ENCODE results near the gene OR2K2.

Gene OR2K2

DNA sequence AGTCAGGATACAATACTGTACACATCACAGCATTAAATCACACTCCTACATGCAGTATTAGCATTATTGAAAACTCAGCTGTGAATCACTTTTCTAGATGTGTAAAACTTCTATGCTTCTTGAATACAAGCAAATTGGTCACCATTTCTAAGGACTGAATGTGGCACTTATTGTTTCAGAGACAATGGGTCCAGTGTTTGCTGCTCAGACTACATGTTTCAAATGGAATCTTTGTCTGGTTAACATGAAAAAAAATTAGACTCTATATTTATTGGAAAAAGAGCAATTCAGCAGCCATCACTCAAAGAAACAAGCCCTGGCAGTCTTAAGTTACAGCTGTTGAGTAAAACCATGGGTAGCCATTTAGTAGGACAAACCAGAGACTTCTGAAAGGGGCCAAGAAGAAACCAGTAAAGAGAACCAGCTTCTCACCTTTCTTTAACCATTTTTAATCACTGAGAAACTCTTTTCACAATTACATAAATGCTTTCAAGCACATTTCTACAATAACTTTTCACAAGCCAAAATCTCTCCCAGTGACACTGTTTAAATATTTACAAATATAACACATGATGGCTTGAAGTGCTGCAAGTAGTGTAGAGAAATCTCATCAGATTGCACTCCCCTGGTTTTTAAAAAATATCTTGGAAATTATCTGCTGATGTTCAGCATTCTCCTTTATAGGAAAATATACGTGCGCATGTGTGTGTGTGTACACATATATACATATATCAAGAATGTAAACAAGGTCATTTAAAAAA is 35.2 kb downstream of the OR2K2 start:
- TF ChIP-seq EZH2 (IDR thresholded peaks at IDR 0.05; ENCODE audit: borderline replicate concordance, low read length), result no peak
- TF ChIP-seq, protein P1, sequence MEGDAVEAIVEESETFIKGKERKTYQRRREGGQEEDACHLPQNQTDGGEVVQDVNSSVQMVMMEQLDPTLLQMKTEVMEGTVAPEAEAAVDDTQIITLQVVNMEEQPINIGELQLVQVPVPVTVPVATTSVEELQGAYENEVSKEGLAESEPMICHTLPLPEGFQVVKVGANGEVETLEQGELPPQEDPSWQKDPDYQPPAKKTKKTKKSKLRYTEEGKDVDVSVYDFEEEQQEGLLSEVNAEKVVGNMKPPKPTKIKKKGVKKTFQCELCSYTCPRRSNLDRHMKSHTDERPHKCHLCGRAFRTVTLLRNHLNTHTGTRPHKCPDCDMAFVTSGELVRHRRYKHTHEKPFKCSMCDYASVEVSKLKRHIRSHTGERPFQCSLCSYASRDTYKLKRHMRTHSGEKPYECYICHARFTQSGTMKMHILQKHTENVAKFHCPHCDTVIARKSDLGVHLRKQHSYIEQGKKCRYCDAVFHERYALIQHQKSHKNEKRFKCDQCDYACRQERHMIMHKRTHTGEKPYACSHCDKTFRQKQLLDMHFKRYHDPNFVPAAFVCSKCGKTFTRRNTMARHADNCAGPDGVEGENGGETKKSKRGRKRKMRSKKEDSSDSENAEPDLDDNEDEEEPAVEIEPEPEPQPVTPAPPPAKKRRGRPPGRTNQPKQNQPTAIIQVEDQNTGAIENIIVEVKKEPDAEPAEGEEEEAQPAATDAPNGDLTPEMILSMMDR (IDR thresholded peaks at IDR 0.05; ENCODE audit: low read length), result no peak
- Histone ChIP-seq H3K9ac (ENCODE audit: low read length) (no peak overlapping the region), H4K20me1 (ENCODE audit: insufficient read depth, low read length) (no peaks in the 10 kb centered on the region), H3K4me1 (ENCODE audit: insufficient read depth, low read length, severe bottlenecking) (no peaks in the 10 kb centered on the region), H3K4me3 (ENCODE audit: low read depth, low read length, poor library complexity, severe bottlenecking) (no peak overlapping the region), H3K36me3 (ENCODE audit: insufficient read depth, low read length) (no peaks in the 10 kb centered on the region), H3K27me3 (ENCODE audit: insufficient read depth, low read length) (no peaks in the 10 kb centered on the region), H2AFZ (ENCODE audit: low read length) (no peak overlapping the region), H3F3A (ENCODE audit: insufficient read depth, low read length) (no peaks in the 10 kb centered on the region), H3K27ac (ENCODE audit: low read depth, low read length, poor library complexity, severe bottlenecking) (no peak overlapping the region), H3K9me2 (ENCODE audit: low read depth, low read length) (no peaks in the 10 kb centered on the region), H3K9me3 (ENCODE audit: low read length) (no peaks in the 10 kb centered on the region), H3K4me2 (ENCODE audit: low read length) (no peak overlapping the region), H3K79me2 (ENCODE audit: insufficient read depth, low read length) (no peaks in the 10 kb centered on the region)

DNA sequence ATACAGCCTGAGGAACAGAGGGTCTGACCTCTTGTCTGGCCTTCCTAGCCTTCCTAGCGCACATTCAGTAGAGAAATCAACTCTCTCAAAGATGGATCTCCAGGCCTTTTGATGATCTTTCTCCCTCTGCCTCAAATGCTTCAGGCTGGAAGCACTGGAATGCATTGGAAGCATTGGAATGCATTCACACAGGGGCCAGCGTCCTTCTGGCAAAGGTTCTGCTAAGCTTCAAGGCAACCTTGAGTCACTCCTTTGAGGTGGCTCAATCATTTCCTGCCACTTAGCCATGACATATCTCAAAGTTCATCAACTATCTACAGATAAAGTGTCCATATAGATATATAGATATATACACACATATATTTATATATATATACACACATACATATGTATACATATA is 42.9 kb downstream of the OR2K2 start:
- no peak overlapping the region for H3K4me2 ChIP-seq (ENCODE audit: low read length)
- TF ChIP-seq, protein P1 (IDR thresholded peaks at IDR 0.05; ENCODE audit: low read length), result no peak
- TF ChIP-seq EZH2 (IDR thresholded peaks at IDR 0.05; ENCODE audit: borderline replicate concordance, low read length), result no peak
- no peak overlapping the region for H2AFZ ChIP-seq (ENCODE audit: low read length)

GRCh38 chr9:111284703-111285102 is 45.3 kb downstream of the OR2K2 start:
- Histone ChIP-seq H3K27me3 (ENCODE audit: insufficient read depth, low read length) (peaks cover 6% of the 10 kb centered on the region; the same call in 1 of the 2 replicates), H3K79me2 (ENCODE audit: insufficient read depth, low read length) (no peaks in the 10 kb centered on the region), H2AFZ (ENCODE audit: low read length) (no peak overlapping the region), H4K20me1 (ENCODE audit: insufficient read depth, low read length) (no peaks in the 10 kb centered on the region), H3K9me3 (ENCODE audit: low read length) (no peaks in the 10 kb centered on the region), H3F3A (ENCODE audit: insufficient read depth, low read length) (no peaks in the 10 kb centered on the region), H3K36me3 (ENCODE audit: insufficient read depth, low read length) (no peaks in the 10 kb centered on the region), H3K27ac (ENCODE audit: low read depth, low read length, poor library complexity, severe bottlenecking) (no peak overlapping the region), H3K9me2 (ENCODE audit: low read depth, low read length) (no peaks in the 10 kb centered on the region), H3K4me2 (ENCODE audit: low read length) (no peak overlapping the region), H3K4me1 (ENCODE audit: insufficient read depth, low read length, severe bottlenecking) (no peaks in the 10 kb centered on the region), H3K9ac (ENCODE audit: low read length) (no peak overlapping the region), H3K4me3 (ENCODE audit: low read depth, low read length, poor library complexity, severe bottlenecking) (no peak overlapping the region)
- TF ChIP-seq, protein P1 (IDR thresholded peaks at IDR 0.05; ENCODE audit: low read length), result no peak
- TF ChIP-seq EZH2 (IDR thresholded peaks at IDR 0.05; ENCODE audit: borderline replicate concordance, low read length), result no peak

More for the DNA sequence above, 42.9 kb downstream of the OR2K2 start:
- Histone ChIP-seq H4K20me1 (ENCODE audit: insufficient read depth, low read length) (no peaks in the 10 kb centered on the region), H3K4me3 (ENCODE audit: low read depth, low read length, poor library complexity, severe bottlenecking) (no peak overlapping the region), H3K79me2 (ENCODE audit: insufficient read depth, low read length) (no peaks in the 10 kb centered on the region), H3K4me1 (ENCODE audit: insufficient read depth, low read length, severe bottlenecking) (no peaks in the 10 kb centered on the region), H3K27me3 (ENCODE audit: insufficient read depth, low read length) (peaks cover 6% of the 10 kb centered on the region; the same call in 1 of the 2 replicates), H3K9me2 (ENCODE audit: low read depth, low read length) (no peaks in the 10 kb centered on the region), H3F3A (ENCODE audit: insufficient read depth, low read length) (no peaks in the 10 kb centered on the region), H3K9ac (ENCODE audit: low read length) (no peak overlapping the region), H3K36me3 (ENCODE audit: insufficient read depth, low read length) (no peaks in the 10 kb centered on the region), H3K9me3 (ENCODE audit: low read length) (no peaks in the 10 kb centered on the region), H3K27ac (ENCODE audit: low read depth, low read length, poor library complexity, severe bottlenecking) (no peak overlapping the region)
